B cell (primary cell): ENCODE measurements around the gene HAPSTR1.

Experiments
- CTCF ChIP-seq: fragments of 200-600 bp; IDR thresholded peaks from one replicate; pipeline ENCODE4 v1.8.0; 2022; ENCODE audit warnings: antibody characterized with exemption, mild to moderate bottlenecking
- EZH2 ChIP-seq: IDR thresholded peaks from 2 replicates; pipeline ENCODE4 v1.6.1; 2012; ENCODE audit warnings: borderline replicate concordance, low read depth, mild to moderate bottlenecking, moderate library complexity, low read length; ENCODE audit not compliant: insufficient read depth, poor library complexity, severe bottlenecking

GRCh38 chr16:9103546-9103945 lies 12.1 kb downstream of the HAPSTR1 start:
- no peak for TF ChIP-seq CTCF
- TF ChIP-seq EZH2: no peak
